ENCODE measurements around the gene GNB1. TPM values are rescaled to one million over a fixed set of nuclear protein-coding genes. Genes with fewer than 3 reads are reported as not detected.
"Not testable (repeated sequence)": the region's sequence is repeated elsewhere in the genome, so short reads cannot be mapped to it uniquely, and the experiment has no call there.

The GNB1 gene
- polyA plus RNA-seq, 1 donor = 269 TPM

DNA sequence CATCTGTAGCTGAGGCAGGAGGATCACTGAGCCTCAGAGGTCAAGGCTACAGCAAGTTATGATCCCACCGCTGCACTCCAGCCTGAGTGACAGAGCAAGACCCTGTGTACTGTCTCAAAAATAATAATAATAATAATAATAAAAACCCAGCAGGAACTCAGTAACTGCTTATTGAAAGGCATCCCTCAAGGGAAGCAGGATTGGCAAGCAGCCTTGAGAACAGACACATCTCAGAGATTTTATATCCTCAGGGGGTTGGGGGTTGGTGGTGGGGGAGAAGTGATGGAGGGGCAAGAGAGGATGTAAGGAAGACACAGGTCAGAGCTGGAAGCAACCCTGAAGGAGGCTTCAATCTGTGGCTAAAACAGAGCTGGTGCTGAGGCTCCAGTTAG lies 29.6 kb downstream of the GNB1 start:
- DNase-seq = no peak

DNA sequence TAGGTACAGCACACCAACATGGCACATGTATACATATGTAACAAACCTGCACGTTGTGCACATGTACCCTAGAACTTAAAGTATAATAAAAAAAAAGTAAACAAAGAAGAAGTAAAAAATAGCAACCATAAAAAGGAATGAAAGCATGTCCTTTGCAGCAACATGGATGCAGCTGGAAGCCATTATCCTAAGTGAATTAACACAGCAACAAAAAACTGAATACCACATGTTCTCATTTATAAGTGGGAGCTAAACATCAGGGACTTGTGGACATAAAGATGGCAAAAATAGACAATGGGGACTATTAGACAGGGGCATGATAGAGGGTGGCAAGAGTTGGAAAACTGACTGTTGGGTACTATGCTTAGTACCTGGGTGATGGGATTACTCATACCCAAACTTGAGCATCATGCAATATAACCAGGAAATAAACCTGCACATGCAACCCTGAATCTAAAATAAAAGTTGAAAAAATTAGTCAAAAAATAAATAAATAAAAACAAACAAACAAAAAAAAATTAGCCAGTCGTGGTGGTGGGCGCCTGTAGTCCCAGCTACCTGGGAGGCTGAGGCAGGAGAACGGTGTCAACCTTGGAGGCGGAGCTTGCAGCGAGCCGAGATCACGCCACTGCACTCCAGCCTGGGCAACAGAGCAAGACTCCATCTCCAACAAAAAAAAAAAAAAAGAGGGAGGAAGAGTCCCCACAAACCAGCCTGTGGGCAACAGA lies 30.8 kb downstream of the GNB1 start:
- not testable (repeated sequence) for DNase-seq

DNA sequence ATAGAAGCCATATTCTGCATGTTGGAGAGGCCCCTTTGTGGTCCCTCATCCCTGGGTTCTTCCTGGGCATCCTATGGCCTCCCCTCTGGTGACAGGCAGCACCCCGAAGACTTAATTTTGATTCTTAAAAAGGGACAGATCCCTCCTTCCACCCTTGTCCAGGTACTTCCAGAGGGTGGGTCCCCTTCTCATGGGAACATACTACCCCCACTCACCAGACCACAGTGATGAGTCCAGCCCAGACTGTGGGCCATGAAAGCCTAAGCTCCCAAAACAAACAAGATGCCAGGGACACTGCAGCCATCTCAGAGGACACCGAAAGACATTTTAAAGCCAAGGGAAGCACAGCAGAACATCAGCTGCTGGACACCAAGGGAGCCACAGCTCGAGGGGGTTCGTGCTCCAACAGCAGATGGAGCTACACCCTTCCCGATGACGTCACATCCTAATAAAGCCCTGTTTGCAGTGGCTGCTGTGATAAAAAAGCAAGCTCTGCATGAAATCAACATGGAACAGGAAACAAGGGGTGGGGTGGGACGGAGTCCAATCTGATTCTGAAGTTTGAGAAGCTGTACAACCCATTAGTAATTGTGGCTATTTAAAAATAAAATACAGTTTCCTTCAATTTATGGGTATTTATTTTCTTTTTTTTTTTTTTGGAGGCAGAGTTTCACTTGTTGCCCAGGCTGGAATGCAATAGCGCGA lies 32.4 kb downstream of the GNB1 start:
- peak; percentile 70 for DNase-seq

DNA sequence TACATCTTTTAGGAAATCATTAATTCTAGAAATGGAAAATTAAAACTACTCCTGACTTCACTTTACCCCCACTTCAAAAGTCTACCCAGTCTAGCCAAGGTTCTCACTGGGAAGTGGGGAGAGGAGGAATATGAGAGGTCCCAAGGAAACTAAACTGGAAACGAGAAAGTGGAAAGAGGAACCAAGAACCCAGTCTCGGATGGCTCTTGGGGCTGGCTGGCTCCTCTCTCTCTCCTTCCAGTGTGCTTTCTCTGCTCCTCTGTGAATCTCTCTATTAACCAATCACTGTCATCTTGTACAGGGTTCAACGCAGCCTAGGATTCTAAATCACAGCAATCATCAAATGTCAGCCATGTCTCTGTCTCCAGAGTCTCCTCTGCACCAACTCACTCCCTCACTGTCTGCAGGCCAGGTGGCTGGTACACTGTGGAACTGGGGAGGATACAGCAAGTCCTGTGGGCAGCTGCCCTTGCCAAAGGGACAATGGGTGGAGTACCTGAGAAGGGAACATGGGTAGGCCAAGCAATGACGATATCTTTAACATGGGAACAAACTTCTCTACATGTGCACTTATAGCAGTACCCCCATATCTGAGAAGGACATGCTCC lies 33.7 kb downstream of the GNB1 start:
- no peak for DNase-seq

DNA sequence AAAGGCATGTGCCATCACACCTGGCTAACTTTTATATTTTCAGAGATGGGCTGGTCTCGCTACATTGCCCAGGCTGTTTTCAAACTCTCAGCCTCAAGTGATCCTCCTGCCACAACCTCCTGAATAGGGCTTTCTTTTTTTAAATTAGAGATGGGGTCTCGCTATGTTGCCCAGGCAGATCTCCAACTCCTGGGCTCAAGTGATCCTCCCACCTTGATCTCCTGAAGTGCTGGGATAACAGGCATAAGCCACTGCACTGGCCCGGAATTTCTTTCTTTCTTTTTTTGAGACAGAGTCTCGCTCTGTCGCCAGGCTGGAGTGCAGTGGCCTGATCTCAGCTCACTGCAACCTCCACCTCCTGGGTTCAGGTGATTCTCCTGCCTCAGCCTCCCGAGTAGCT lies 34.7 kb downstream of the GNB1 start:
- DNase-seq = not testable (repeated sequence)

DNA sequence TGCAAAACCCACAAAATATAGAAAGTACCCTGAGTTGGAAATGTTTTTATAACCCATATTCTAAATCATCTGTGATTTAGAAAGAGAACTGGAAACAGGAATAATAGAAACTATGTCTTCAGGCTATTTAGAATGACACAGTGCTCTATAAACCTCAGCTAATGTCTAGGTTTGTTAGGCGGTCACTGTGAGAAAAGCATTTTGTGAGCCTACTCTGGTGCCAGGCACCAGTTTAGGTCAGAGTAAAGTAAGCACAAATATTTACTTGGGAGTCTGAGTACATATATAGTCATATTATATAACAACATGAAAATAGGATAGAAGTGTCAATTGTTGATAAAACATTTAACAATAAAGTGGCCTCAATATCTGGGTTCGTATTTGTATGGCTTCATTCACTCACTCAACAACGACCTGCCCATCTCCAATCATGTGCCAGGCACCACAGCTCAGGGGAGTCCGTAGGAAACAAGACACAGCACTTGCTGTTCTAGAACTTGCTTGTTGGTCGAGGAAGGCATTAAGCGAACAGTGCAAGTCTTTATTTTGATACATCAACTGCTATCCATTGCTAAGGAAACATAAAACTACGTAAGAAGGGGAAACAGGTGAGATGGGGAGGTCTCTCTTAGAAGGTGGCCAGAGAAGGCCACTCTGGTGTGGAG lies 37.2 kb downstream of the GNB1 start:
- DNase-seq = no peak

DNA sequence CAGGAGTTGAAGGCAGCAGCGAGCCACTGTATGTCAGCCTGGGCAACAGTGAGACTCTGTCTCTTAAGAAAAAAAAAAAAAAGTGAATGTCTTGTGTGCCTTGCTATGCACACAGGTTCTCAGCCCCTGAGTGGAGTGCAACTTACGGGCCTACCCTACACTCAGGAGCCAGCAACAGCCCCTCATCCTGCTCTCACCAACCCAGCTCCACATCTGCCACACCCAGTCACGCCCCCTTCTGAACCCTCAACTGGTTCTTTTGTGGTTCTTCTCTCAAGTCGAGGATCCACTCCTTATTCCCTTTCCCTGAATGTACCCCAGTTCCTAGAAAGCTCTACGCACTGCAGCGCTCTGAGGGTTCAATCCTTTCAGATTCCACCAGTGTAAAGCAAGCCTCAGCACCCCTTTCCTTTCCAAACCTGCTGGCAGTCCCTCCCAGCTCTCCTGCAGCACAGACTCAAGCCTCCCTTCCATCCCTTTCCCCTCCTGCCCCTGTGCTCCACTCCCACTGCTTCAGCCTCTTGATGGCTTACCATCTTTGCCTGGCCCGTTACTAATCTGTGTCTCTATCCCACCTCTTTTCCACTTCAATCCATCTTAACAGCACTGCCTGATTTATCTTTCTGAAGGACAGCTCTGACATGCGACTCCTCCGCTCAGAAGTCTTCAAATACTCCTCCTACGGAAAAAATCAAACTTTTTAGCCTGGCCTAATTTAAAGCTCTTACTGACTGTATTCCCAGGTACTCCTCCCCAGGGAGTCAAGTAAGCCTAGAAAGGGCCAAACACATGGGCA lies 38.1 kb downstream of the GNB1 start:
- no peak for DNase-seq

DNA sequence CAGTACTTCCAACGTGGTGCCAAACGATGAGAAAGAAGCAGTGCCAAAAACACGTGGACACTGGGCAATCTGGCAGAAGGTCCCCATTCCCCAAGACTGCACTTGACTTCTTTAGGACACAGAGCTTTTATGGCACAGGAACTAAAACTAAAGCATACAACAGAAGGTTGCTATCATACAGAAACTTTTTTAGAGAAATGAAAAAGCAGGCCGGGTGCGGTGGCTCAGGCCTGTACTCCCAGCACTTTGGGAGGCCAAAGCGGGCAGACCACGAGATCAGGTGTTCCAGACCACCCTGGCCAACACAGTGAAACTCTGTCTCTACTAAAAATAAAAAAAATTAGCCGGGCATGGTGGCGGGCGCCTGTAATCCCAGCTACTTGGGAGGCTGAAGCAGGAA lies 43.0 kb downstream of the GNB1 start:
- no peak for DNase-seq

DNA sequence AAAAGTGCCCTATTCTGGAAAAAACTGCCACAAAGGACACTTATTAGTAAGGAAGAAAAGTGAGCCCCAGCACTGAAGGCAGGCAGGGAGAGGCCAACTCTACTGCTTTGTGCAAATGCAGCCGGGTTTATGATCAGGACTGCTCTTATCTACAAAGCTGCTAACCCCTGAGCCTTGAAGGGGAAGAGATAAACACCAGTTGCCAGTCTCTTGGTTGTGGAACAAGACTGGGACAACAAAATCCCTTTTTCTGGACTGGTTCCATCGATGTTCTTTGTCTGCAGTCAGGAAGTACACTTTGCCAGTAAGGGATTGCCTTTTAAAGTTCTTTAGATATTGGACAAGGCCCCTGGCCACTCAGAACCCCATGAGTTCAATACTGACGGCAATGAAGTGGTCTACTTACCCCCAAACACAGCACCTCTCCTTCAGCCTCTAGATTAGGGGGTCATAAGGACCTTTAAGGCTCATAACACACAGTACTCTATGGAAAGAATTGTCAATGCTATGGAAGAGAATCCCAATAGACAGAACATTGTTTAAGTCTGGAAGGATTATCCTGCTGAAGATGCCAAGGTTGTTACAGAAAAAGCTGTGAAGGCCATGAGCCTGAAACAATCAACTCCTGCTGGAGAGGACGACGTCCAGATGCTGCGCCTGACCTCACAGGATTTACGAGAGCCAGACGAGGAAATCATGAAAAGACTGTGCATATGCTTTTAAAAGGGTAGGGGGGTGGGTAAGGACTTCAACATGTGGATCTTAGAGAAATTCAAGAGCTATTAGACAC lies 43.6 kb downstream of the GNB1 start:
- DNase-seq = no peak

DNA sequence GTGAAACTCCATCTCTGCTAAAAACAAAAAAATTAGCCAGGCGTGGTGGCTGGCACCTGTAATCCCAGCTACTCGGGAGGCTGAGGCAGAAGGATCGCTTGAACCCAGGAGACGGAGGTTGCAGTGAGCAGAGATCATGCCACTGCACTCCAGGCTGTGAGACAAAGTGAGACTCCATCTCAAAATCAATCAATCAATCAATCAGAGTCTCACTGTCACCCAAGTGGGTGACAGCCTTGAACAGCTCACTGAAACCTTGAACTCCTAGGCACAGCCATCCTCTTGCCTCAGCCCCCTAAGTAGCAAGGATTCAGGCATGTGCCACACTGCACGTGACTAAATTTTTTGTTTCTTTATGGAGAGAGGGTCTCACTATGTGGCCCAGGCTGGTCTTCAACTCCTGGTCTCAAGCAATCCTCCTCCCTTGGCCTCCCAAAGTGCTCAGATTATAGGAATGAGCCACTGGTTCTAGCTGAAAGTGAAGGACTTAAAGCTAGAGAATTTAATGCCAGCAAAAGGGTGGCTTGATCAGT lies 44.4 kb downstream of the GNB1 start:
- DNase-seq = no peak

DNA sequence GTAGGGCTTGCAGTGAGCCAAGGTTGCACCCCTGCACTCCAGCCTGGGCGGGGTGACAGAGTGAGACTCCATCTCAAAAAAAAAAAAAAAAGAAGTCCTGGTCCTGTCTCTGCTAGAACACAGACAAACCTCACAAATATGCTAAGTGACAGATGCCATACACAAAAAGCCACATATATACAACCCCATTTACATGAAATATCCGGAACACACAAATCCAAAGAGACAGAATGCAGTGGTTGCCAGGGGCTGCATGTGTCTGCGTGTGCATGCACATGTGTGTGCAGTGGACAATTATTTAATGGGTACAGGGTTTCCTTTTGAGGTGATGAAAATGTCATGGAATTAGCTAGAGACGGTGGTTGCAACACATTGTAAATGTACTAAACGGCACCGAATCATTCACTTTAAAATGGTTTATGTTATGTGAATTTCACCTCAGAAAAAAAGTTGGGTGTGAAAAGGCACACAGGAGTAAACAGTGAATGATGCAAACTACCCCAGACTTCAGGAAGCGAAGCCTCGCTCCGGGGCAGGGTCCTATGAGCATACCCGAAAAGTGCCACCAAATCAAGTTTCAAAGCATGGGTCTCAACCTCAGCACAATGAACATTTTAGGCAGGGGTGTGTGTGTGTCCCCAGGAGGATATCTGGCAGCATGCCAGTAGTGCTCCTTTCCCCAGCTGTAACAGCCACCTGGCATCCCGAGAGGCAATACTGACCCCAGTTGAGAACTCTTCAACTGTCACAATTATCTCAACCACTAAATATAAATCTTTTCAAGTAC lies 48.3 kb downstream of the GNB1 start:
- no peak for DNase-seq

DNA sequence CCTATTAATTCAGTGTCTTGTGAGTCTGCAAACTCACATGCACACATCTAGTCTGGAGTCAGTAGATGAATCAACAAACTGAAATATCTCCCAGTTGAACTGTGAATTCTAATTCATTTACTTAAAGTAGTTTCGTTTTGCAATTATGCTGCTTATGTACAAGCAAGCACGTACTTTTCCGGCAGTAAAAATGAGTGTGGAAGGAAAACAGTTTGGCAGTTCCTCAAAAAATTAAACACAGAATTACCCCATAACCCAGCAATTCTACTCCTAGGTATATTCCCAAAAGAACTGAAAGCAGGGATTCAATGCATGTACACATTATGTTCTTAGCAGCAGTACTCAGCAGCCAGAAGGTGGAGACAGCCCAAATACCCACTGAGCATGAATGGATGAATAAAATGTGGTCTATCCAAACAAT lies 49.3 kb downstream of the GNB1 start:
- no peak for DNase-seq

DNA sequence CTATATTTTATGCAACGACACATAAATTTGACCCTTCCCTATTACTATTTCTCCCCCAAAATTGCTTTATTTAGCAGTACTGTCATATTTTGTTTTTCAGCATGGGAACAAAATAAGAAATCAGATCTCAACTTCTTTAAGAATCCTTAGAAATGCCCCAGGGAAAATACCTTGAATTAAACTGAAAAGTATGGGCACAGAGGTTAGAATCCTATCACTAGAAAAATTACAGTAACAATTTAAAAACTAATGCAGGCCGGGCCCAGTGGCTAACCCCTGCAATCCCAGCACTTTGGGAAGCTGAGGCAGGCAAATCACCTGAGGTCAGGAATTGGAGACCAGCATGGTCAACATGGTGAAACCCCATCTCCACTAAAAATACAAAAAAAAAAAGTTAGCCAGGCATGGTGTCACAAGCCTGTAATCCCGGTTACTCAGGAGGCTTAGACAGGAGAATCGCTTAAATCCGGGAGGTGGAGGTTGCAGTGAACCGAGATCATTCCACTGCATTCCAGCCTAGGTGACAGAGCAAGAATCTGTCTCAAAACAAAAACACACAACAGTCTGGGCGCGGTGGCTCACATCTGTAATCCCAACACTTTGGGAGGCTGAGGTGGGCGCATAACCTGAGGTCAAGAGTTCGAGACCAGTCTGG lies 51.4 kb downstream of the GNB1 start:
- DNase-seq = no peak

DNA sequence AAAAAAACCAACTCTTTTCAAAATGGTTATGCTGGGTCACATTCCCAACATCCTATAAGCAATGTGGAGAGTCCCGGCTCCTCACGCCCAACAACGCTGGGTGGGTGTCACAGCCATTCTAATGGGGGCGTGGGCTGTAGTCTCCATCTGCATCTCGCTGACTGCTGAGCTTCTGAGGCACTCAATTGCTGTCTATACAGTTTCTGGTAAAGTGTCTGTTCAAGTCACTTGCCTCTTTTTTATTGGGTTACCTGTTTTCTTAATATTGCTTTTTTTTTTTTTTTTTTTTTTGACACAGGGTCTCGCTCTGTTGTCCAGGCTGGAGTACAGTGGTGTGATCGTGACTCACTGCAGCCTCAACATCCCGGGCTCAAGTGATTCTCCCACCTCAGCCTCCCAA lies 54.8 kb downstream of the GNB1 start:
- DNase-seq = no peak

DNA sequence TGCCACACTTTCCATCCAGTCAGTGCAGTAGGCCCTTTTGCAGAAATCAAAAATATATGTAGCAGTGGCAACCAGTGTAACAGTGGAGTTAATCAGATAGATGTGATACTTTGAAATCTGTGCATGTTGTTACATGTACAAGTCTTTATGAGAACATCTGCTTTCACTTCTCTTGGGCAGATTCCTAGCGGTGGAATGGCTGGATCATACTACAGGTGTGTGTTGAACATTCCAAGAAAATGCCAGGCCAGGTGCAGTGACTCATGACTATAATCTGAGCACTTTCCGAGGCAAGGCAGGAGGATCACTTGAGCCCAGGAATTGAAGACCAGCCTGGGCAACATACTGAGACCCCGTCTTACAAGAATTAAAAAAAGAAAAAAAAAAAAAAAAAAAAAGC lies 55.3 kb downstream of the GNB1 start:
- no peak for DNase-seq

DNA sequence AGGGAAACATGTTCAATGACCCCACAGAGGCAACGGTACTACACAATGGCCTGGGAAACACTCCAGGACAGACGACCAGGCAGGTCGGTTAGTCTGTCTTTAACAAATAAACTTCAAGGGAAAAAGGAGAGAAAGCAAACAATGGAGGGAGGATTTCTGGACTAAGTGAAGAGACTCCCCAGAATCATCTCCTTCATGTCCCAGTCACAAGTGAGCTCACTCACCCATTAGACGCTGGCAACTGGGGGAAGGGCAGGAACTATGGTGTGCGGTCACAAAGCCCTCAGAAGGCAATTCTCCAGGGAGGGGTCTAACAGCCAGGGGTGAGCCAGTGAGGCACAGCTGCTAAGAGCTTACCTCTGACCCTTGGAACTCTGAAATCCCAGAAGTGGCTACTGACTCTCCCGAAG lies 57.0 kb downstream of the GNB1 start:
- peak; percentile 34 for DNase-seq

DNA sequence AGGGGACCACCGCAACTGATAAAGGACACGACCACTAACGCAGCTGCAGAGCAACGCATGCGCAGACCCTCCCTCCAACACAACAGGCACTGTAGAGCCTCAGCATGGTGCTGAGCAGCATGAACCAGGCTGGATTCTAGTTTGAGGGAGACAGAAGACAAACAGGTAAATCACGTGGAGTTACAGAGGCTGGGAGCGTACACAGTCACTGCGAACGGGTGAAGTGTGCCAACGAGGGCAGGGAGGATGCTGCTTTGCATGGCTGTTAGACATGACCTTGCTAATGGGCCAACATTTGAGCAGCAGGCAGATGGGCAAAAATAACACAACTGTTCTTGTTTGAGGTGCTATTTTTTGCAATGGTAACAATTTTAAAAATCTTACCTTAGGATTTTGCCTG lies 57.4 kb downstream of the GNB1 start:
- DNase-seq = no peak

DNA sequence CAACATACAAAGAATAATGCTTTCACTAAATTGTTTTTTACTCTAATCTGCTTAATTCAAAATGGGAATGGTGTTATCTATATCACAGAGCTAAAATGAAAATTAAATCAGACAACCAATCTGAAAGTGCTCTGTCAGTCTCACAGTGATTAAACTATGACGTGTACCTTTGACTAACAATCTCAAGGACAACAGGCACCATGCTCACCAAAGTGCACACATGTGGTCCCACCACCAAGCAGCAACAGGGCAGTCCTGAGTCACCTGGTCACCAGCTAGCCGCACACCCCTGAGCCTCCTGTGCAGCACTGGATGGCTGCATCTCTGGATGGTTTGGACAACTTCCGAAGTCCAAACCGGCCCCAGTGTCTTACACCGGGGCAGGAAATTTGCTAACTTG lies 58.1 kb downstream of the GNB1 start:
- no peak for DNase-seq

DNA sequence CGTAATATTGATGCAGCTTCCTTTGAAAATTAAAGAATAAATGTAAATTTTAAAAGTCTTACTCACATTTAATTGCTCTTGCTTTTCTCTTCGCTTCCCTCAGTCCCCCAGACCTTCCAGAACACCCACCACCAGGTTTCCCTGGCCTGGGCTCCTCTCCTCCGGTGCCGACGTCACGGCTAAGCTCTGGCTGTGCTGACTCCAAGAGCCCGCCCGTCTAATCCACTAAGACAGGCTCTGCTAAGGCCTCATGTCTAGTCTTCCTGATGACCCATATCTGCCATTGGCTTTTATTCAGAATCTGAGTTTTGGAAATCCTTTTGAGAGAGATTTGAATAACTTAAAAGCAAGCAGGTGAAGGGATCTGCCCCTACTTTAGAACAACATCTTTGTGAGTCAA lies 58.7 kb downstream of the GNB1 start:
- DNase-seq = no peak

All from left kidney (tissue), 2 donors.